Measurements from ENCODE around the gene NR3C1.

- no peak for TF ChIP-seq CTCF (IDR thresholded peaks at IDR 0.05)
- no peak for TF ChIP-seq POLR2A (IDR thresholded peaks at IDR 0.05)
These were observed 132.1 kb downstream of the NR3C1 start for GRCh38 chr5:143271431-143271830.
